Heart left ventricle (tissue), 13 donors: Measurements from ENCODE around the gene PUS1.

Experiments
- POLR2A ChIP-seq, 2 donors: fragments of 450-650 bp; IDR thresholded peaks; one replicate each; pipeline ENCODE4 v1.6.1; 2017; ENCODE audit warnings: antibody characterized with exemption in 2 of 2, mild to moderate bottlenecking in 2 of 2, moderate library complexity in 2 of 2
- TF ChIP-seq, protein P1 (sequence below), 12 donors: fragments of 200-600 bp; sonication (generic) in 4 of 12; IDR thresholded peaks; one replicate each; pipeline versions ENCODE4 v1.5.0 to v1.8.0; 2018 to 2022; ENCODE audit warnings: antibody characterized with exemption in 12 of 12, mild to moderate bottlenecking in 5 of 12
- donor health status: ischemic (EF 13 %, LVEDD 7.1; RV severe dilation, severe dysfunction).
- donor health status: DM: no; HTN: yes; CAD: no.
- donor health status: DM: no; HTN: no; CAD: no.
- donor health status: ischemic (EF 25% LVEDD 6.9; RV normal size, moderate dysfunction).
- donor health status: ischemic (EF 25% LVEDD 5.7; RV mildly dilated, moderate dysfunction).
- donor health status: ischemic (EF 35%, LVEDD 5.7; RV mildly dilated, moderate dysfunction).
- donor health status: nonischemic (EF 11% LVEDD 7.7; RV severe dilation, severe dysfunction).
- donor health status: DM: yes; HTN: yes; CAD: no.
- donor health status: PGD.
- donor health status: ischemic (EF 29% LVEDD 5.4; RV normal size, mild dysfunction).
- donor health status: nonischemic (EF 23%, LVEDD 6.1; RV moderate dilation, normal function).

DNA sequence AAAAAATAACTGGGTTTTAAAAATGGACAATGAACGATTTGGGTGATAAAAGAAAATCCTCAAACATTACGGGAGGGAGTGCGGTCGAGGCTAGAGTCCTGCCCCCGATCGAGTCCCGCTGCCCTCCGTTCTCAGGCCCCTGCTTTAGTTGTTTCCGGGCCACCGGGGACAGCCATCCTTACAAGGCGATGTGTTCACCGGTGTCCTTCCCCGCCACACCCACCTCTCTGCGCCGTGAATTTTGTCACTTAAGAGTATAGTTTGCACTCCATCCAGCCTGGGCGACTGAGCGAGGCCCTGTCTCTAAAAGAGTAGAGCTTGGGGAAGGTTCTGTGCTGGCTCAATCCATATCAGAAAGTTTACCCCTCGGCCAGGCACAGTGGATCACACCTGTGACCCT lies 31.8 kb upstream of the PUS1 start:
- no peak for TF ChIP-seq POLR2A (IDR thresholded peaks at IDR 0.05)
- TF ChIP-seq, protein P1, sequence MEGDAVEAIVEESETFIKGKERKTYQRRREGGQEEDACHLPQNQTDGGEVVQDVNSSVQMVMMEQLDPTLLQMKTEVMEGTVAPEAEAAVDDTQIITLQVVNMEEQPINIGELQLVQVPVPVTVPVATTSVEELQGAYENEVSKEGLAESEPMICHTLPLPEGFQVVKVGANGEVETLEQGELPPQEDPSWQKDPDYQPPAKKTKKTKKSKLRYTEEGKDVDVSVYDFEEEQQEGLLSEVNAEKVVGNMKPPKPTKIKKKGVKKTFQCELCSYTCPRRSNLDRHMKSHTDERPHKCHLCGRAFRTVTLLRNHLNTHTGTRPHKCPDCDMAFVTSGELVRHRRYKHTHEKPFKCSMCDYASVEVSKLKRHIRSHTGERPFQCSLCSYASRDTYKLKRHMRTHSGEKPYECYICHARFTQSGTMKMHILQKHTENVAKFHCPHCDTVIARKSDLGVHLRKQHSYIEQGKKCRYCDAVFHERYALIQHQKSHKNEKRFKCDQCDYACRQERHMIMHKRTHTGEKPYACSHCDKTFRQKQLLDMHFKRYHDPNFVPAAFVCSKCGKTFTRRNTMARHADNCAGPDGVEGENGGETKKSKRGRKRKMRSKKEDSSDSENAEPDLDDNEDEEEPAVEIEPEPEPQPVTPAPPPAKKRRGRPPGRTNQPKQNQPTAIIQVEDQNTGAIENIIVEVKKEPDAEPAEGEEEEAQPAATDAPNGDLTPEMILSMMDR (IDR thresholded peaks at IDR 0.05), result no peak
